ENCODE results near the gene STAU1. TPM values are rescaled to one million over a fixed set of nuclear protein-coding genes. Genes with fewer than 3 reads are reported as not detected.

The STAU1 gene
- total and polyA plus RNA-seq, 2 of the 13 experiments (the other 11 are each of a cell fraction or from before 2014, with no cell fraction given), result 119 to 133 TPM

DNA sequence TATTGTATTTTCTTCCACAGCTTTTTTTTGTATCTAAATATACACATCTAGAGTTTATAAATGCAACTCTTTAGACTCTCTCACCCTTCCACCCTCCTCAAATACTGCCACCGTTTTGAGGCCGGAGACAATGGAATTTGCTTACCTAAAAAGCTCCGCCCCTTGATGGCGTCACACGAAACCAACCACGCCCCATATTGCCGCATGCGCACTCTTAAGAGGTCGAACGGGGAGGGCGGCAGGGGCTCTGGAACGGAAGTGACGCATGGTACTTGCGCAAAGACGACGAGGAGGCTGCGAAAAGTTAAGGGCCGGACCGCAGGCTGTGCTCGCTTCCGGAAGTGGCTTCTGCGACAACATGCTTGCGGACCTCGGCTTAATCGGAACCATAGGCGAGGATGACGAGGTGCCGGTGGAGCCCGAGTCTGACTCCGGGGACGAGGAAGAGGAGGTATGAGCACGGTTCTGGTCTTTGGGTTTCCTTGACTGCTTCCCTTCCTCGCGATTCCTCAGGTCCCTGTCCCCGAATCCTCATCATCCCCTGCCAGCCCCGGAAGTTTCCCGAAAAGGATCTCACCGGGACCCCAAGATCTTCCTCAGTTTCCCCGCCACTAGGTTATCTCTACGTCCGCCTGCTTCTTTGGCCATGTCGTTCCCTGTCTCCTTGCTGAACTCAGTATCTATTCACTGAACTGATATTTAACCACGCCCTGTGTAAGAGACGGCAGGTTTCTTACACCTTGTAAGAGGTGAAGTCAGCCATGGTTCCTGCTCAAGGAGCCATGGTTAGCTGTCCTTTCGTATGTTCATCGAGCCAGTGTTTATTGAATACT lies 31.2 kb upstream of the STAU1 start, which contains the start of gene DDX27 (continued):
- TF ChIP-seq, protein P1, sequence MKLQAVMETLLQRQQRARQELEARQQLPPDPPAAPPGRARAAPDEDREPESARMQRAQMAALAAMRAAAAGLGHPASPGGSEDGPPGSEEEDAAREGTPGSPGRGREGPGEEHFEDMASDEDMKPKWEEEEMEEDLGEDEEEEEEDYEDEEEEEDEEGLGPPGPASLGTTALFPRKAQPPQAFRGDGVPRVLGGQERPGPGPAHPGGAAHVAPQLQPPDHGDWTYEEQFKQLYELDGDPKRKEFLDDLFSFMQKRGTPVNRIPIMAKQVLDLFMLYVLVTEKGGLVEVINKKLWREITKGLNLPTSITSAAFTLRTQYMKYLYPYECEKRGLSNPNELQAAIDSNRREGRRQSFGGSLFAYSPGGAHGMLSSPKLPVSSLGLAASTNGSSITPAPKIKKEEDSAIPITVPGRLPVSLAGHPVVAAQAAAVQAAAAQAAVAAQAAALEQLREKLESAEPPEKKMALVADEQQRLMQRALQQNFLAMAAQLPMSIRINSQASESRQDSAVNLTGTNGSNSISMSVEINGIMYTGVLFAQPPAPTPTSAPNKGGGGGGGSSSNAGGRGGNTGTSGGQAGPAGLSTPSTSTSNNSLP (IDR thresholded peaks at IDR 0.05; ENCODE audit: low read depth, low read length), result peak; percentile 35; the same call in 1 of the 2 replicates
- TF ChIP-seq YEATS4 (CRISPR knock-in tag; IDR thresholded peaks at IDR 0.05; ENCODE audit: borderline replicate concordance) (peak; percentile 93), SRSF1 (optimal IDR thresholded peaks at IDR 0.05; ENCODE audit: low read depth, low read length) (no peak), CAMTA2 (CRISPR knock-in tag; IDR thresholded peaks at IDR 0.05; ENCODE audit: borderline replicate concordance) (no peak), SRSF9 (IDR thresholded peaks at IDR 0.05; ENCODE audit: borderline replicate concordance, insufficient read depth, low read depth, low read length, poor library complexity, severe bottlenecking) (no peak), RXRB (CRISPR knock-in tag; IDR thresholded peaks at IDR 0.05; ENCODE audit: borderline replicate concordance) (peak; percentile 54; the same call in 1 of the 2 replicates), ARNT (IDR thresholded peaks at IDR 0.05) (no peak), HMG20B (CRISPR knock-in tag; conservative IDR thresholded peaks at IDR 0.05) (no peak), CHCHD3 (CRISPR knock-in tag; IDR thresholded peaks at IDR 0.05) (no peak), ZNF7 (CRISPR knock-in tag; IDR thresholded peaks at IDR 0.05) (no peak), RARG (CRISPR knock-in tag; IDR thresholded peaks at IDR 0.05; ENCODE audit: low read depth) (no peak), ZFP1 (CRISPR knock-in tag; IDR thresholded peaks at IDR 0.05) (0 out of 2 replicates have a peak, but pooled peaks have one; percentile 47), ZKSCAN5 (CRISPR knock-in tag; IDR thresholded peaks at IDR 0.05) (no peak), SUZ12 (IDR thresholded peaks at IDR 0.05; ENCODE audit: low read depth, low read length) (no peak), NFE2L2 (IDR thresholded peaks at IDR 0.05; ENCODE audit: low read length) (no peak)
- TF ChIP-seq, protein P2, sequence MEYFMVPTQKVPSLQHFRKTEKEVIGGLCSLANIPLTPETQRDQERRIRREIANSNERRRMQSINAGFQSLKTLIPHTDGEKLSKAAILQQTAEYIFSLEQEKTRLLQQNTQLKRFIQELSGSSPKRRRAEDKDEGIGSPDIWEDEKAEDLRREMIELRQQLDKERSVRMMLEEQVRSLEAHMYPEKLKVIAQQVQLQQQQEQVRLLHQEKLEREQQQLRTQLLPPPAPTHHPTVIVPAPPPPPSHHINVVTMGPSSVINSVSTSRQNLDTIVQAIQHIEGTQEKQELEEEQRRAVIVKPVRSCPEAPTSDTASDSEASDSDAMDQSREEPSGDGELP (IDR thresholded peaks at IDR 0.05; ENCODE audit: borderline replicate concordance, low read depth), result peak; percentile 31; the same call in 1 of the 2 replicates
- TF ChIP-seq, protein P3, sequence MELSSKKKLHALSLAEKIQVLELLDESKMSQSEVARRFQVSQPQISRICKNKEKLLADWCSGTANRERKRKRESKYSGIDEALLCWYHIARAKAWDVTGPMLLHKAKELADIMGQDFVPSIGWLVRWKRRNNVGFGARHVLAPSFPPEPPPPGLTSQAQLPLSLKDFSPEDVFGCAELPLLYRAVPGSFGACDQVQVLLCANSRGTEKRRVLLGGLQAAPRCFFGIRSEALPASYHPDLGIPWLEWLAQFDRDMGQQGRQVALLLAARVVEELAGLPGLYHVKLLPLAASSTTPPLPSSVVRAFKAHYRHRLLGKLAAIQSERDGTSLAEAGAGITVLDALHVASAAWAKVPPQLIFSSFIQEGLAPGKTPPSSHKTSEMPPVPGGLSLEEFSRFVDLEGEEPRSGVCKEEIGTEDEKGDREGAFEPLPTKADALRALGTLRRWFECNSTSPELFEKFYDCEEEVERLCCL (CRISPR knock-in tag; IDR thresholded peaks at IDR 0.05; ENCODE audit: borderline replicate concordance), result 0 out of 2 replicates have a peak, but pooled peaks have one; percentile 80
- TF ChIP-seq, protein P4, sequence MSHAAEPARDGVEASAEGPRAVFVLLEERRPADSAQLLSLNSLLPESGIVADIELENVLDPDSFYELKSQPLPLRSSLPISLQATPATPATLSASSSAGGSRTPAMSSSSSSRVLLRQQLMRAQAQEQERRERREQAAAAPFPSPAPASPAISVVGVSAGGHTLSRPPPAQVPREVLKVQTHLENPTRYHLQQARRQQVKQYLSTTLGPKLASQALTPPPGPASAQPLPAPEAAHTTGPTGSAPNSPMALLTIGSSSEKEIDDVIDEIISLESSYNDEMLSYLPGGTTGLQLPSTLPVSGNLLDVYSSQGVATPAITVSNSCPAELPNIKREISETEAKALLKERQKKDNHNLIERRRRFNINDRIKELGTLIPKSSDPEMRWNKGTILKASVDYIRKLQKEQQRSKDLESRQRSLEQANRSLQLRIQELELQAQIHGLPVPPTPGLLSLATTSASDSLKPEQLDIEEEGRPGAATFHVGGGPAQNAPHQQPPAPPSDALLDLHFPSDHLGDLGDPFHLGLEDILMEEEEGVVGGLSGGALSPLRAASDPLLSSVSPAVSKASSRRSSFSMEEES (CRISPR knock-in tag; IDR thresholded peaks at IDR 0.05), result peak; percentile 79
- TF ChIP-seq, protein P5, sequence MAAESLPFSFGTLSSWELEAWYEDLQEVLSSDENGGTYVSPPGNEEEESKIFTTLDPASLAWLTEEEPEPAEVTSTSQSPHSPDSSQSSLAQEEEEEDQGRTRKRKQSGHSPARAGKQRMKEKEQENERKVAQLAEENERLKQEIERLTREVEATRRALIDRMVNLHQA (CRISPR knock-in tag; IDR thresholded peaks at IDR 0.05), result no peak
- TF ChIP-seq, protein P6, sequence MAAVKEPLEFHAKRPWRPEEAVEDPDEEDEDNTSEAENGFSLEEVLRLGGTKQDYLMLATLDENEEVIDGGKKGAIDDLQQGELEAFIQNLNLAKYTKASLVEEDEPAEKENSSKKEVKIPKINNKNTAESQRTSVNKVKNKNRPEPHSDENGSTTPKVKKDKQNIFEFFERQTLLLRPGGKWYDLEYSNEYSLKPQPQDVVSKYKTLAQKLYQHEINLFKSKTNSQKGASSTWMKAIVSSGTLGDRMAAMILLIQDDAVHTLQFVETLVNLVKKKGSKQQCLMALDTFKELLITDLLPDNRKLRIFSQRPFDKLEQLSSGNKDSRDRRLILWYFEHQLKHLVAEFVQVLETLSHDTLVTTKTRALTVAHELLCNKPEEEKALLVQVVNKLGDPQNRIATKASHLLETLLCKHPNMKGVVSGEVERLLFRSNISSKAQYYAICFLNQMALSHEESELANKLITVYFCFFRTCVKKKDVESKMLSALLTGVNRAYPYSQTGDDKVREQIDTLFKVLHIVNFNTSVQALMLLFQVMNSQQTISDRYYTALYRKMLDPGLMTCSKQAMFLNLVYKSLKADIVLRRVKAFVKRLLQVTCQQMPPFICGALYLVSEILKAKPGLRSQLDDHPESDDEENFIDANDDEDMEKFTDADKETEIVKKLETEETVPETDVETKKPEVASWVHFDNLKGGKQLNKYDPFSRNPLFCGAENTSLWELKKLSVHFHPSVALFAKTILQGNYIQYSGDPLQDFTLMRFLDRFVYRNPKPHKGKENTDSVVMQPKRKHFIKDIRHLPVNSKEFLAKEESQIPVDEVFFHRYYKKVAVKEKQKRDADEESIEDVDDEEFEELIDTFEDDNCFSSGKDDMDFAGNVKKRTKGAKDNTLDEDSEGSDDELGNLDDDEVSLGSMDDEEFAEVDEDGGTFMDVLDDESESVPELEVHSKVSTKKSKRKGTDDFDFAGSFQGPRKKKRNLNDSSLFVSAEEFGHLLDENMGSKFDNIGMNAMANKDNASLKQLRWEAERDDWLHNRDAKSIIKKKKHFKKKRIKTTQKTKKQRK (IDR thresholded peaks at IDR 0.05; ENCODE audit: low read length), result no peak
